DND-41 (cell line): Measurements from ENCODE around the gene SLC35A5.

Source experiments
- CTCF ChIP-seq: IDR thresholded peaks from 2 replicates; pipeline ENCODE4 v1.5.1; 2012; ENCODE audit warnings: borderline replicate concordance, low read length, moderate library complexity, mild to moderate bottlenecking; ENCODE audit not compliant: poor library complexity, severe bottlenecking; ENCODE audit errors: extremely low read depth
- EZH2 ChIP-seq: IDR thresholded peaks from 3 replicates; pipeline ENCODE4 v1.6.1; 2012; ENCODE audit warnings: borderline replicate concordance, low read depth, mild to moderate bottlenecking, moderate library complexity, low read length, inconsistent platforms; ENCODE audit not compliant: severe bottlenecking

DNA sequence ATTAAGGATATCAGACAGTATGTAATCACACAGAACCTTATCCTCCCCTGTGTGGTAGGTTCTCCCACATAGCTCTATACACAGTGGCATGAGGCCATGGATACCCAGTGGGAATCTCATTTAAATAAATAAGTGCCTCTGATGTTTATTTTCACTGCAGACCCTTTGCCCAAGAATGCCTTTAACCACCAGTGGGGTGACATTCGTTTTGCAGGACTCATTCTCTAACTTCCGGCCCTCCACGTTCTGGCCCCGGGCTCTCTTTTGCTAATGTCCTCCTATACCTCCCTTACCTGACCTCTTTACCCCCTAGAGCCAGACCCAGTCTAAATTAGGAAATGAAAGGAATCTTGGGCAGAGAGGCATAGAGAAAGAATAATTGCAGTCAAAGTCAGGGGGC is 70.8 kb downstream of the SLC35A5 start:
- TF ChIP-seq CTCF (no peak), EZH2 (no peak)
